SU-DHL-6 (cell line): ENCODE data around the gene NFATC1.

Experiments
- EZH2phosphoT487 ChIP-seq: fragments of 200-600 bp; sonication (generic), shearing (Covaris generic); conservative IDR thresholded peaks from 2 replicates; pipeline ENCODE4 v1.6.1; 2018; ENCODE audit warnings: mild to moderate bottlenecking, antibody characterized with exemption, low read length, moderate library complexity, mixed read lengths
- TF ChIP-seq, protein P1 (sequence below): fragments of 200-600 bp; sonication (generic); IDR thresholded peaks from one replicate; pipeline ENCODE4 v1.5.1; 2017; ENCODE audit warnings: antibody characterized with exemption, mild to moderate bottlenecking, low read length, moderate library complexity; ENCODE audit not compliant: insufficient read depth, poor library complexity, severe bottlenecking

- TF ChIP-seq, protein P1, sequence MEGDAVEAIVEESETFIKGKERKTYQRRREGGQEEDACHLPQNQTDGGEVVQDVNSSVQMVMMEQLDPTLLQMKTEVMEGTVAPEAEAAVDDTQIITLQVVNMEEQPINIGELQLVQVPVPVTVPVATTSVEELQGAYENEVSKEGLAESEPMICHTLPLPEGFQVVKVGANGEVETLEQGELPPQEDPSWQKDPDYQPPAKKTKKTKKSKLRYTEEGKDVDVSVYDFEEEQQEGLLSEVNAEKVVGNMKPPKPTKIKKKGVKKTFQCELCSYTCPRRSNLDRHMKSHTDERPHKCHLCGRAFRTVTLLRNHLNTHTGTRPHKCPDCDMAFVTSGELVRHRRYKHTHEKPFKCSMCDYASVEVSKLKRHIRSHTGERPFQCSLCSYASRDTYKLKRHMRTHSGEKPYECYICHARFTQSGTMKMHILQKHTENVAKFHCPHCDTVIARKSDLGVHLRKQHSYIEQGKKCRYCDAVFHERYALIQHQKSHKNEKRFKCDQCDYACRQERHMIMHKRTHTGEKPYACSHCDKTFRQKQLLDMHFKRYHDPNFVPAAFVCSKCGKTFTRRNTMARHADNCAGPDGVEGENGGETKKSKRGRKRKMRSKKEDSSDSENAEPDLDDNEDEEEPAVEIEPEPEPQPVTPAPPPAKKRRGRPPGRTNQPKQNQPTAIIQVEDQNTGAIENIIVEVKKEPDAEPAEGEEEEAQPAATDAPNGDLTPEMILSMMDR, result no peak
- no peak for TF ChIP-seq EZH2phosphoT487
Measured at GRCh38 chr18:79442508-79443221, 46.9 kb downstream of the NFATC1 start.
